Measurements from ENCODE around the gene DDX60. TPM values are rescaled to one million over a fixed set of nuclear protein-coding genes. Genes with fewer than 3 reads are reported as not detected.

The DDX60 gene, protein sequence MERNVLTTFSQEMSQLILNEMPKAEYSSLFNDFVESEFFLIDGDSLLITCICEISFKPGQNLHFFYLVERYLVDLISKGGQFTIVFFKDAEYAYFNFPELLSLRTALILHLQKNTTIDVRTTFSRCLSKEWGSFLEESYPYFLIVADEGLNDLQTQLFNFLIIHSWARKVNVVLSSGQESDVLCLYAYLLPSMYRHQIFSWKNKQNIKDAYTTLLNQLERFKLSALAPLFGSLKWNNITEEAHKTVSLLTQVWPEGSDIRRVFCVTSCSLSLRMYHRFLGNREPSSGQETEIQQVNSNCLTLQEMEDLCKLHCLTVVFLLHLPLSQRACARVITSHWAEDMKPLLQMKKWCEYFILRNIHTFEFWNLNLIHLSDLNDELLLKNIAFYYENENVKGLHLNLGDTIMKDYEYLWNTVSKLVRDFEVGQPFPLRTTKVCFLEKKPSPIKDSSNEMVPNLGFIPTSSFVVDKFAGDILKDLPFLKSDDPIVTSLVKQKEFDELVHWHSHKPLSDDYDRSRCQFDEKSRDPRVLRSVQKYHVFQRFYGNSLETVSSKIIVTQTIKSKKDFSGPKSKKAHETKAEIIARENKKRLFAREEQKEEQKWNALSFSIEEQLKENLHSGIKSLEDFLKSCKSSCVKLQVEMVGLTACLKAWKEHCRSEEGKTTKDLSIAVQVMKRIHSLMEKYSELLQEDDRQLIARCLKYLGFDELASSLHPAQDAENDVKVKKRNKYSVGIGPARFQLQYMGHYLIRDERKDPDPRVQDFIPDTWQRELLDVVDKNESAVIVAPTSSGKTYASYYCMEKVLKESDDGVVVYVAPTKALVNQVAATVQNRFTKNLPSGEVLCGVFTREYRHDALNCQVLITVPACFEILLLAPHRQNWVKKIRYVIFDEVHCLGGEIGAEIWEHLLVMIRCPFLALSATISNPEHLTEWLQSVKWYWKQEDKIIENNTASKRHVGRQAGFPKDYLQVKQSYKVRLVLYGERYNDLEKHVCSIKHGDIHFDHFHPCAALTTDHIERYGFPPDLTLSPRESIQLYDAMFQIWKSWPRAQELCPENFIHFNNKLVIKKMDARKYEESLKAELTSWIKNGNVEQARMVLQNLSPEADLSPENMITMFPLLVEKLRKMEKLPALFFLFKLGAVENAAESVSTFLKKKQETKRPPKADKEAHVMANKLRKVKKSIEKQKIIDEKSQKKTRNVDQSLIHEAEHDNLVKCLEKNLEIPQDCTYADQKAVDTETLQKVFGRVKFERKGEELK (N-terminal part only)
- polyA plus RNA-seq (2013, experiment 1 of 2), result 1.0 TPM
- polyA plus RNA-seq (2013, experiment 2 of 2), result 1.3 TPM

DNA sequence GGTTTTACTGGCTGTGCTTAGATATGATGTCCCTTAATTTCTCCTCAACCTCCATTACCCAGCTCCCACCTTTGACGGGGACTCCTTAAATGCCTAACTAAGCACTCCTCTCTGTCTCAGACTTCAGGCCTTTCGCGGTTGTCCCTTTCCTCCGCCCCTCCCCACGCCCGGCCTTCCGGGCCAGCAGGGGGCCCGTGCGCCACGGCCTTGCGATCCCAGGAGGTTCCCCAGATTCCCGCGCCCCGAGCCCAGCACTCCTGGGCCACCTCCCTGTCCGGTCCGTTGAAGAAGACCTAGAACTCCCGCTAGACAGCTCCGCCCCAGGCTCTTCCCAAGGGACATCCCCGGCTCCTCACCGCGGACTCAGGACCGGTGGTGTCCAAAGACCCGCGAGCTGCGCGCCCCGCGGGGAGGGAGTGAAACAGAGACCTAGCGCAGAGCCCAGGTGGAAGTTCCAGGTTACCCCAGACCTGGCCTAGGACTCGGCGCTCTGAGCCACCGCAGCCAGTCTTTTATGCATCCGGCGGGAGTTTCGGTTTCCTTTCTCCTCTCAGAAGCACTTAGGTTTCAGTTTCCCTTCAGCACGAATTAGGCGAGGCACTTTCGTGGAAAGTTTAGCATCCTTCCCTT lies at the start of gene DDX60:
Gene DDX60 (minus strand): TSS at position 487 of the 630 bp plus-strand sequence. CDS start 7,493 bp downstream, outside the sequence.
- Histone ChIP-seq H2AFZ (ENCODE audit: low read length) (peak within 1 kb of the TSS; percentile 97), H3K4me1 (ENCODE audit: control insufficient read depth in 2 of 2, insufficient read depth in 1 of 2, low read depth in 1 of 2, low read length in 2 of 2) (peaks cover 1 to 5% of the 10 kb centered on the region in 2 donors), H3K23ac (ENCODE audit: low read depth, low read length, poor library complexity) (no peak within 1 kb of the TSS), H3K4me3 (ENCODE audit: low read length in 2 of 2) (peak within 1 kb of the TSS; percentile 70 to 82), H3K4ac (ENCODE audit: low read length) (no peak within 1 kb of the TSS), H2BK5ac (ENCODE audit: low read length) (no peak within 1 kb of the TSS), H3K27me3 (ENCODE audit: control insufficient read depth in 3 of 3, insufficient read depth in 3 of 3, low read depth in 1 of 3, low read length in 3 of 3) (peaks cover 0 to 5% (median 2%) of the 10 kb centered on the region in 3 experiments), H2BK15ac (ENCODE audit: low read length) (peak within 1 kb of the TSS; percentile 30), H3K18ac (ENCODE audit: low read length) (peak within 1 kb of the TSS; percentile 96), H4K8ac (ENCODE audit: low read depth, low read length) (no peak within 1 kb of the TSS), H3K79me1 (ENCODE audit: low read depth, low read length) (no peaks in the 10 kb centered on the region), H3K14ac (ENCODE audit: low read length) (no peak within 1 kb of the TSS), H2AK5ac (ENCODE audit: low read depth, low read length) (no peak within 1 kb of the TSS), H2BK120ac (ENCODE audit: low read depth, low read length) (peak within 1 kb of the TSS; percentile 19), H3K9me3 (replicated peaks in 1 of 2; ENCODE audit: control insufficient read depth in 2 of 2, insufficient read depth in 1 of 2, low read depth in 1 of 2, low read length in 2 of 2) (no peaks in the 10 kb centered on the region), H3K9ac (ENCODE audit: low read depth, low read length, poor library complexity) (peak within 1 kb of the TSS; percentile 47), H2BK12ac (ENCODE audit: low read length) (no peak within 1 kb of the TSS), H4K91ac (ENCODE audit: low read depth, low read length, poor library complexity) (peak within 1 kb of the TSS; percentile 32), H3K4me2 (ENCODE audit: insufficient read depth, low read length, poor library complexity, severe bottlenecking) (peak within 1 kb of the TSS; percentile 89), H3K27ac (replicated peaks; ENCODE audit: low read length) (no peak within 1 kb of the TSS), H3K36me3 (replicated peaks in 1 of 2; ENCODE audit: control insufficient read depth in 2 of 2, insufficient read depth in 2 of 2, low read length in 2 of 2) (no peaks in the 10 kb centered on the region)
- peak; percentile 38 for DNase-seq (ENCODE audit: low spot score)
- no CpG with 5 or more reads among the region's 38 CpGs for WGBS, 2 donors (ENCODE audit: extremely low coverage in 2 of 2, insufficient read length in 2 of 2, insufficient replicate concordance in 1 of 2)

DNA sequence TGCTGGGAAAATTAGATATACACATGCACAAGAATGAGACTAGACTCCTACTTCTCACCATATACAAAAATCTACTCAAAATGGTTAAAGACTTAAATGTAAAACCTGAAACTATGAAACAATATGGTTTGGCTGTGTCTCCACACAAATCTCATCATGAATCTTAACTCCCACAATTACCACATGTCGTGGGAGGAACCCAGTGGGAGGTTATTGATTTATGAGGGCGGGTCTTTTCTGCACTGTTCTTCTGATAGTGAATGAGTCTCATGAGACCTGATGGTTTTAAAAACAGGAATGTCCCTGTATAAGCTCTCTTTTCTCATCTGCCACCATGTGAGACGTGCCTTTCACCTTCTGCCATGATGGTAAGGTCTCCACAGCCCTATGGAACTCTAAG lies 48.5 kb upstream of the DDX60 start:
- WGBS, 2 donors (ENCODE audit: extremely low coverage in 2 of 2, insufficient read length in 2 of 2, insufficient replicate concordance in 1 of 2), result no CpG with 5 or more reads among the region's 3 CpGs

DNA sequence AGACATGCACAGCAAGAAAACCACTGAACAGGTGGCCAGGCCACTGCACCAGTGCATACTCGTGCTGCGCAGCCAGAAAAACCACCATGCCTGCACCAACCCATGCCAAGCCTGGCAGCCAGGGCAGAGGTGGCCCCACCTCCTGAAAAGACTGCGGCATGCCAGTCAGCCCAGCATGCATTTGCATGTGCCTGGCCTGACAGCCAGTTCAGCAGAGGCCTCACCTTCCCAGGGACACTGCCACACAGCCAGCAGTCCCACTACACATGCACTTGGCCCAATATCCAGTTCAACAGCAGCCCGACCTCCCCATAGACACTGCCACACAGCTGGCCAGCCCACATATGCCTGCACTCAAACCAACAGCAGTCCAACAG lies 43.5 kb upstream of the DDX60 start:
- Histone ChIP-seq H3K36me3 (replicated peaks in 1 of 2; ENCODE audit: control insufficient read depth in 2 of 2, insufficient read depth in 2 of 2, low read length in 2 of 2) (no peaks in the 10 kb centered on the region), H4K8ac (ENCODE audit: low read depth, low read length) (no peak overlapping the region), H4K91ac (ENCODE audit: low read depth, low read length, poor library complexity) (no peak overlapping the region), H3K4me1 (ENCODE audit: control insufficient read depth in 2 of 2, insufficient read depth in 1 of 2, low read depth in 1 of 2, low read length in 2 of 2) (no peaks in the 10 kb centered on the region), H2BK5ac (ENCODE audit: low read length) (no peak overlapping the region), H3K18ac (ENCODE audit: low read length) (no peak overlapping the region), H2BK12ac (ENCODE audit: low read length) (no peak overlapping the region), H3K4me3 (ENCODE audit: low read length in 2 of 2) (peak overlapping the region in 1 of 2 donors; percentile 65), H3K4me2 (ENCODE audit: insufficient read depth, low read length, poor library complexity, severe bottlenecking) (no peak overlapping the region), H2BK15ac (ENCODE audit: low read length) (no peak overlapping the region), H2AK5ac (ENCODE audit: low read depth, low read length) (no peak overlapping the region), H3K14ac (ENCODE audit: low read length) (no peak overlapping the region), H3K9me3 (replicated peaks in 1 of 2; ENCODE audit: control insufficient read depth in 2 of 2, insufficient read depth in 1 of 2, low read depth in 1 of 2, low read length in 2 of 2) (no peaks in the 10 kb centered on the region), H3K9ac (ENCODE audit: low read depth, low read length, poor library complexity) (peak overlapping the region; percentile 33), H2BK120ac (ENCODE audit: low read depth, low read length) (no peak overlapping the region), H3K4ac (ENCODE audit: low read length) (no peak overlapping the region), H3K27ac (replicated peaks; ENCODE audit: low read length) (no peak overlapping the region), H3K23ac (ENCODE audit: low read depth, low read length, poor library complexity) (no peak overlapping the region), H3K79me1 (ENCODE audit: low read depth, low read length) (no peaks in the 10 kb centered on the region), H3K27me3 (ENCODE audit: control insufficient read depth in 3 of 3, insufficient read depth in 3 of 3, low read depth in 1 of 3, low read length in 3 of 3) (no peaks in the 10 kb centered on the region), H2AFZ (ENCODE audit: low read length) (no peak overlapping the region)
- WGBS, 2 donors (ENCODE audit: extremely low coverage in 2 of 2, insufficient read length in 2 of 2, insufficient replicate concordance in 1 of 2), result no CpG with 5 or more reads among the region's 4 CpGs
- DNase-seq (ENCODE audit: low spot score), result no peak

More for the DNA sequence above, 48.5 kb upstream of the DDX60 start:
- Histone ChIP-seq H3K4ac (ENCODE audit: low read length) (no peak overlapping the region), H3K4me1 (ENCODE audit: control insufficient read depth in 2 of 2, insufficient read depth in 1 of 2, low read depth in 1 of 2, low read length in 2 of 2) (no peaks in the 10 kb centered on the region), H3K27me3 (ENCODE audit: control insufficient read depth in 3 of 3, insufficient read depth in 3 of 3, low read depth in 1 of 3, low read length in 3 of 3) (no peaks in the 10 kb centered on the region), H2BK15ac (ENCODE audit: low read length) (no peak overlapping the region), H3K4me3 (ENCODE audit: low read length in 2 of 2) (no peak overlapping the region), H2BK5ac (ENCODE audit: low read length) (no peak overlapping the region), H2BK12ac (ENCODE audit: low read length) (no peak overlapping the region), H3K36me3 (replicated peaks in 1 of 2; ENCODE audit: control insufficient read depth in 2 of 2, insufficient read depth in 2 of 2, low read length in 2 of 2) (no peaks in the 10 kb centered on the region), H2AK5ac (ENCODE audit: low read depth, low read length) (no peak overlapping the region), H4K8ac (ENCODE audit: low read depth, low read length) (no peak overlapping the region), H2BK120ac (ENCODE audit: low read depth, low read length) (no peak overlapping the region), H3K9me3 (replicated peaks in 1 of 2; ENCODE audit: control insufficient read depth in 2 of 2, insufficient read depth in 1 of 2, low read depth in 1 of 2, low read length in 2 of 2) (no peaks in the 10 kb centered on the region), H3K9ac (ENCODE audit: low read depth, low read length, poor library complexity) (no peak overlapping the region), H4K91ac (ENCODE audit: low read depth, low read length, poor library complexity) (no peak overlapping the region), H2AFZ (ENCODE audit: low read length) (no peak overlapping the region), H3K79me1 (ENCODE audit: low read depth, low read length) (no peaks in the 10 kb centered on the region), H3K23ac (ENCODE audit: low read depth, low read length, poor library complexity) (no peak overlapping the region), H3K4me2 (ENCODE audit: insufficient read depth, low read length, poor library complexity, severe bottlenecking) (no peak overlapping the region), H3K14ac (ENCODE audit: low read length) (no peak overlapping the region), H3K18ac (ENCODE audit: low read length) (no peak overlapping the region), H3K27ac (replicated peaks; ENCODE audit: low read length) (no peak overlapping the region)
- DNase-seq (ENCODE audit: low spot score), result no peak

Measured in neuronal stem cell (in vitro differentiated cells).